ENCODE measurements around the gene PARP6.

Gene PARP6

GRCh38 chr15:72271895-72272212 is 500 bp downstream of the PARP6 start:
- POLR2A ChIA-PET: interaction anchor here (1.0 kb wide), 1 partner anchor 41 kb away, joined by 6 read pairs; the partner anchor contains the start of gene PKM
- CTCF ChIA-PET: no interaction called here
- peak overlapping the region; percentile 85 for H3K4me3 ChIP-seq (ENCODE audit: low read depth, low read length)
- no peak for DNase-seq (ENCODE audit: low read depth, low spot score)
- TF ChIP-seq, protein P1, sequence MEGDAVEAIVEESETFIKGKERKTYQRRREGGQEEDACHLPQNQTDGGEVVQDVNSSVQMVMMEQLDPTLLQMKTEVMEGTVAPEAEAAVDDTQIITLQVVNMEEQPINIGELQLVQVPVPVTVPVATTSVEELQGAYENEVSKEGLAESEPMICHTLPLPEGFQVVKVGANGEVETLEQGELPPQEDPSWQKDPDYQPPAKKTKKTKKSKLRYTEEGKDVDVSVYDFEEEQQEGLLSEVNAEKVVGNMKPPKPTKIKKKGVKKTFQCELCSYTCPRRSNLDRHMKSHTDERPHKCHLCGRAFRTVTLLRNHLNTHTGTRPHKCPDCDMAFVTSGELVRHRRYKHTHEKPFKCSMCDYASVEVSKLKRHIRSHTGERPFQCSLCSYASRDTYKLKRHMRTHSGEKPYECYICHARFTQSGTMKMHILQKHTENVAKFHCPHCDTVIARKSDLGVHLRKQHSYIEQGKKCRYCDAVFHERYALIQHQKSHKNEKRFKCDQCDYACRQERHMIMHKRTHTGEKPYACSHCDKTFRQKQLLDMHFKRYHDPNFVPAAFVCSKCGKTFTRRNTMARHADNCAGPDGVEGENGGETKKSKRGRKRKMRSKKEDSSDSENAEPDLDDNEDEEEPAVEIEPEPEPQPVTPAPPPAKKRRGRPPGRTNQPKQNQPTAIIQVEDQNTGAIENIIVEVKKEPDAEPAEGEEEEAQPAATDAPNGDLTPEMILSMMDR (IDR thresholded peaks at IDR 0.05; ENCODE audit: insufficient read depth, low read length, missing control alignments): no peak

- DNase-seq (ENCODE audit: low read depth, low spot score): no peak
- TF ChIP-seq, protein P1 (IDR thresholded peaks at IDR 0.05; ENCODE audit: insufficient read depth, low read length, missing control alignments): no peak
- CTCF ChIA-PET: no interaction called here
- H3K4me3 ChIP-seq (ENCODE audit: low read depth, low read length): peak overlapping the region; percentile 85
- POLR2A ChIA-PET: interaction anchor here (1.0 kb wide), 1 partner anchor 41 kb away, joined by 6 read pairs; the partner anchor contains the start of gene PKM
Measured at GRCh38 chr15:72271221-72271620, 1.1 kb downstream of the PARP6 start.

DNA sequence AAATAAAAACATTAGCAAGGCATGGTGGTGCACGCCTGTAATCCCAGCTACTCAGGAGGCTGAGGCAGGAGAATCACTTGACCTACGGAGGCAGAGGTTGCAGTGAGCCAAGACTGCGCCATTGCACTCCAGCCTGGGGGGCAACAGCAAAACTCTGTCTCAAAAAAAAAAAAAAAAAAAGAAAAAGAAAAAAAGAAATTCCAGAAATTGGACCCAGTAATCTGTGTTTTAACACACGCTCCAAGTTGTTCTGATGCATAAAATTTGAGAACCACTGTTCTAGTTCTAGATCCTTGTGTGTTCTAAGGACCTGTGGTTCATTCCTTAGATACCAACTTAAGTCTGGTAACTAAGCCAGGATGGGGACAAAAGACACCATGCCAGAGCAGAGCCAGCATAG is 2.6 kb downstream of the PARP6 start:
- no peak for DNase-seq (ENCODE audit: low read depth, low spot score)
- ChIA-PET POLR2A (no interaction called here), CTCF (interaction anchor here (0.9 kb wide), 2 partner anchors 9 to 71 kb away, joined by 3 read pairs; no protein-coding TSS in a partner anchor)
- no peak overlapping the region for H3K4me3 ChIP-seq (ENCODE audit: low read depth, low read length)
- TF ChIP-seq, protein P1 (IDR thresholded peaks at IDR 0.05; ENCODE audit: insufficient read depth, low read length, missing control alignments): no peak

DNA sequence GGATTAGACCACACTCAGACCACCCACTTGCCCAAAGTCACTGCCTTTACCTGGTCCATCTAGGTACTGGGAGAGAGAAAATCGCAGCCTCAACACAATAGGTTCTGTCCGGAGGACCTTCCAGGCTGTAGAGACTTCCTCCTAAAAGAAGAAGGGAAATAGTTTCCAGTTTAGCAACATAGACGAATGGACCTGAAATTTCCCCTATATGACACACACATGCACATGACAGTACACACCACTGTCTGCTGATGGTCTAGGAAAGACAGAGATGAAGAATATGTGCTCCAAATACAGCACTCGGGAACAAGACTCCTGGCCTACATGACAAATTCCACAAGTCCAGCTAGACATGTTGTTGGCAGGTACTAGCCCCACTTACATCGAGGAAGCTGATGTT is 7.3 kb downstream of the PARP6 start:
- DNase-seq (ENCODE audit: low read depth, low spot score): no peak
- ChIA-PET CTCF (interaction anchor here (2.9 kb wide), 1 partner anchor 66 kb away, joined by 13 read pairs; no protein-coding TSS in a partner anchor), POLR2A (no interaction called here)
- H3K4me3 ChIP-seq (ENCODE audit: low read depth, low read length): no peak overlapping the region
- TF ChIP-seq, protein P1 (IDR thresholded peaks at IDR 0.05; ENCODE audit: insufficient read depth, low read length, missing control alignments): no peak

DNA sequence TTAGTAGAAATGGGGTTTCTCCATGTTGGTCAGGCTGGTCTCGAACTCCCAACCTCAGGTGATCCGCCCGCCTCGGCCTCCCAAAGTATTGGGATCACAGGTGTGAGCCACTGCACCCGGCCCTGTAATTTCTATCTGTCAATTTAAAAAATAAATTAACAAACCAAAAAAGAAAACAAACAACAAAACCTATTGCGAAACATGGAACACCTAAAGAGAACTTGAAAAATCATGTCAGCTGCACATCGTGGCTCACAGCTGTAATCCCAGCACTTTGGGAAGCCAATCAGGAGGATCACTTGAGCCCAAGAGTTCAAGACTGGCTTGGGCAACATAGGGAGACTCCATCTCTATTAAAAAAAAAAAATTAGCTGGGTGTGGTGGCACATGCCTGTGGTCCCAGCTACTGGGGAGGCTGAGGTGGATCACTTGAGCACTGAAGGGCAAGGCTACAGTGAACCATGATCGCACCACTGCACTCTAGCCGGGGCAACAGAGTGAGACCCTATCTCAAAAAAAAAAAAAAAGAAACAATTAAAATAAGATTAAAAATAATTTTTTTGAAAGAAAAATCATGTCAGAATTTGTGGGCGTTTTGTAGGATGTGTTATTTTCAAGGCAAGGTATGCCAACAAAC is 19.6 kb downstream of the PARP6 start:
- TF ChIP-seq, protein P1 (IDR thresholded peaks at IDR 0.05; ENCODE audit: insufficient read depth, low read length, missing control alignments): no peak
- H3K4me3 ChIP-seq (ENCODE audit: low read depth, low read length): no peak overlapping the region
- DNase-seq (ENCODE audit: low read depth, low spot score): no peak
- ChIA-PET CTCF (interaction anchor here (1.0 kb wide), 1 partner anchor 20 kb away, joined by 3 read pairs; no protein-coding TSS in a partner anchor), POLR2A (no interaction called here)

GRCh38 chr15:72249142-72249810 is 23.1 kb downstream of the PARP6 start:
- POLR2A ChIA-PET: interaction anchor here (0.6 kb wide), 1 partner anchor 42 kb away, joined by 3 read pairs; no protein-coding TSS in a partner anchor
- CTCF ChIA-PET: no interaction called here
- no peak overlapping the region for H3K4me3 ChIP-seq (ENCODE audit: low read depth, low read length)
- no peak for DNase-seq (ENCODE audit: low read depth, low spot score)
- TF ChIP-seq, protein P1 (IDR thresholded peaks at IDR 0.05; ENCODE audit: insufficient read depth, low read length, missing control alignments): no peak
